ENCODE results near the gene AKT1S1. TPM values are rescaled to one million over a fixed set of nuclear protein-coding genes. Genes with fewer than 3 reads are reported as not detected.

Gene AKT1S1
- total and polyA plus RNA-seq, 2 of the 13 experiments (the other 11 are each of a cell fraction or from before 2014, with no cell fraction given) = 13.5 to 27.8 TPM

DNA sequence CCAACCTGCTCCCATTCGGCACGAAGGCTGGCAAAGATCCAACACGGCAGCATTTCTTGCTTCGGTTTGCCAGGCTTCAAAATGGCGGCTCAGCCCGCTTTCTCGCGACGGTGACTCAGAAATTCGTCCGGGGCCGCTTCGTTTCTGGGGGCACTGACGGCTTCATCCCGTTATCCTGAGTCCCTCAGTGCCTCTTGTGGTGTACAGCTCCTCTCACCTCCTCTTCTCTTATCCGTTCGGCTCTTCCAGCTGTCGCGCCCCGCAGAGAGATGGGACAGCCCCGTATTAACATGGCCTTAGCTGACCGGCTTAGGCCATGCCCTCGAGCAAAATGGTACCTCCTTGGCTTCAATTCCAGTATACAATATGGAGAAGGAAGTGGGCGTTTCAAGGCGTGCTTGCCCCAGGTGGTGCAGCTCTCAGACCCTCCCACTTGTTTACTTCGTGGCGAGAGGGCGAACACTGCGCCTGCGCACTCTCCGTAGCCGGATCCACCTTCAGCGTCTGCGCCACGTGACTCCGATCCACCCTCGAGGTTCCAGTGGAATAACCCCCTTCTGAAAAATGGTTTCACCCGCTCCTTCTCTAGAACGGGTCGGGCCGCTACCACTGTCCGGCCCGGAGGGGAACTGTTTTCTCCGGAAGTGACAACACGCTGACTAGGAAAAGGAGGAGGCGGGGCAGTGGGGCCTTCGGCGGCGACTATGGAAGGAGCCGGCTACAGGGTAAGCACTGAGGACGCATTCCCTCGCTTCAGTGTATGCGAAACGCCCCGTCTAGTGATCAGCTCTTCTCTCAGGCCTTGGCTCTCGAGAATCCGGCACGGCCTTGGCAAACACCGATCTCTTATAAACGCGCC lies at the start of gene AKT1S1, which contains the start of gene TBC1D17 (continued):
- TF ChIP-seq, protein P1, sequence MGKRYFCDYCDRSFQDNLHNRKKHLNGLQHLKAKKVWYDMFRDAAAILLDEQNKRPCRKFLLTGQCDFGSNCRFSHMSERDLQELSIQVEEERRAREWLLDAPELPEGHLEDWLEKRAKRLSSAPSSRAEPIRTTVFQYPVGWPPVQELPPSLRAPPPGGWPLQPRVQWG (CRISPR knock-in tag; IDR thresholded peaks at IDR 0.05; ENCODE audit: borderline replicate concordance, low read depth) = no peak
- TF ChIP-seq SAP130 (CRISPR knock-in tag; IDR thresholded peaks at IDR 0.05; ENCODE audit: low read depth) (peak; percentile 81), ATRX (CRISPR knock-in tag; IDR thresholded peaks at IDR 0.05; ENCODE audit: borderline replicate concordance) (no peak), SNAPC4 (CRISPR knock-in tag; IDR thresholded peaks at IDR 0.05) (peak; percentile 92), FOXM1 (CRISPR knock-in tag; IDR thresholded peaks at IDR 0.05) (no peak), IRF2 (CRISPR knock-in tag; IDR thresholded peaks at IDR 0.05) (peak; percentile 68), NCOR1 (IDR thresholded peaks at IDR 0.05; ENCODE audit: borderline replicate concordance, low read length) (peak; percentile 17; the same call in 1 of the 2 replicates), CSRNP2 (CRISPR knock-in tag; conservative IDR thresholded peaks at IDR 0.05; ENCODE audit: low read depth) (no peak), NFYC (CRISPR knock-in tag; IDR thresholded peaks at IDR 0.05) (peak; percentile 19; the same call in 1 of the 2 replicates), ZBTB42 (CRISPR knock-in tag; IDR thresholded peaks at IDR 0.05) (no peak), ZBTB34 (CRISPR knock-in tag; IDR thresholded peaks at IDR 0.05) (no peak), RARA (CRISPR knock-in tag; IDR thresholded peaks at IDR 0.05) (no peak)
- TF ChIP-seq, protein P2, sequence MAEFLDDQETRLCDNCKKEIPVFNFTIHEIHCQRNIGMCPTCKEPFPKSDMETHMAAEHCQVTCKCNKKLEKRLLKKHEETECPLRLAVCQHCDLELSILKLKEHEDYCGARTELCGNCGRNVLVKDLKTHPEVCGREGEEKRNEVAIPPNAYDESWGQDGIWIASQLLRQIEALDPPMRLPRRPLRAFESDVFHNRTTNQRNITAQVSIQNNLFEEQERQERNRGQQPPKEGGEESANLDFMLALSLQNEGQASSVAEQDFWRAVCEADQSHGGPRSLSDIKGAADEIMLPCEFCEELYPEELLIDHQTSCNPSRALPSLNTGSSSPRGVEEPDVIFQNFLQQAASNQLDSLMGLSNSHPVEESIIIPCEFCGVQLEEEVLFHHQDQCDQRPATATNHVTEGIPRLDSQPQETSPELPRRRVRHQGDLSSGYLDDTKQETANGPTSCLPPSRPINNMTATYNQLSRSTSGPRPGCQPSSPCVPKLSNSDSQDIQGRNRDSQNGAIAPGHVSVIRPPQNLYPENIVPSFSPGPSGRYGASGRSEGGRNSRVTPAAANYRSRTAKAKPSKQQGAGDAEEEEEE (CRISPR knock-in tag; IDR thresholded peaks at IDR 0.05; ENCODE audit: borderline replicate concordance) = no peak
- TF ChIP-seq, protein P3, sequence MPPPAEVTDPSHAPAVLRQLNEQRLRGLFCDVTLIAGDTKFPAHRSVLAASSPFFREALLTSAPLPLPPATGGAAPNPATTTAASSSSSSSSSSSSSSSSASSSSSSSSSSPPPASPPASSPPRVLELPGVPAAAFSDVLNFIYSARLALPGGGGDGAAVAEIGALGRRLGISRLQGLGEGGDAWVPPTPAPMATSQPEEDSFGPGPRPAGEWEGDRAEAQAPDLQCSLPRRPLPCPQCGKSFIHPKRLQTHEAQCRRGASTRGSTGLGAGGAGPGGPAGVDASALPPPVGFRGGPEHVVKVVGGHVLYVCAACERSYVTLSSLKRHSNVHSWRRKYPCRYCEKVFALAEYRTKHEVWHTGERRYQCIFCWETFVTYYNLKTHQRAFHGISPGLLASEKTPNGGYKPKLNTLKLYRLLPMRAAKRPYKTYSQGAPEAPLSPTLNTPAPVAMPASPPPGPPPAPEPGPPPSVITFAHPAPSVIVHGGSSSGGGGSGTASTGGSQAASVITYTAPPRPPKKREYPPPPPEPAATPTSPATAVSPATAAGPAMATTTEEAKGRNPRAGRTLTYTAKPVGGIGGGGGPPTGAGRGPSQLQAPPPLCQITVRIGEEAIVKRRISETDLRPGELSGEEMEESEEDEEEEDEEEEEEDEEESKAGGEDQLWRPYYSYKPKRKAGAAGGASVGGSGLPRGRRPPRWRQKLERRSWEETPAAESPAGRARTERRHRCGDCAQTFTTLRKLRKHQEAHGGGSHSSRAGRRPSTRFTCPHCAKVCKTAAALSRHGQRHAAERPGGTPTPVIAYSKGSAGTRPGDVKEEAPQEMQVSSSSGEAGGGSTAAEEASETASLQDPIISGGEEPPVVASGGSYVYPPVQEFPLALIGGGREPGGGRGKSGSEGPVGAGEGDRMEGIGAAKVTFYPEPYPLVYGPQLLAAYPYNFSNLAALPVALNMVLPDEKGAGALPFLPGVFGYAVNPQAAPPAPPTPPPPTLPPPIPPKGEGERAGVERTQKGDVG (CRISPR knock-in tag; IDR thresholded peaks at IDR 0.05; ENCODE audit: borderline replicate concordance) = no peak
